Hematopoietic multipotent progenitor cell (in vitro differentiated cells): ENCODE results near the gene GPHN. TPM values are rescaled to one million over a fixed set of nuclear protein-coding genes. Genes with fewer than 3 reads are reported as not detected.
A peak's percentile ranks its signal among the peaks of the same experiment; 100 is the strongest.
"Not testable (repeated sequence)": the region's sequence is repeated elsewhere in the genome, so short reads cannot be mapped to it uniquely, and the experiment has no call there.

Source experiments
- DNase-seq, 3 donors: peaks; one replicate each; pipeline ENCODE4 v3.0.0-alpha.2; 2011 to 2015; ENCODE audit warnings: low read depth in 2 of 3, low spot score in 2 of 3
- total RNA-seq: library from RNA; depleted of rRNA; stranded (reverse); fragments of >200 nt; gene quantifications from one replicate; pipeline ENCODE4 v1.2.3, GENCODE V29; 2012

The GPHN gene
- total RNA-seq, 1 donor, result 8.6 TPM

DNA sequence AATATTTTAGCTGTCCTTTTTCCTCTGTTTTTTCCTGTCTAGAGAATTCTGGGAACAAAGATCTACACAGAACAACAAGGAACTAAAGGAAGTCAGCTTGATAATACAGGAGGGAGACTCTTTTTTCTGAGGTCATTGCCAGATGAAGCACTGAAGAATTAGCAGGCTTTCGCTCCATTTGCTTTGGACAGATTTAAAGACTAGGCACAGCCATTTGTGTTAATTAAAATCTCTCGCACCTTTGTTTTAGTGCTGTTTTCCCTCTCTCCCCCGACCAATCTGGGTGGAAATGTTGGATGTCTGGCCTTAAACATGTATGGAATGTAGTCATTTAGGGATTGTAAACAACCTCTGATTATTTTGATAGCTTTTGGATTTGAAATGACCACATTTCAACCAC is 9.6 kb upstream of the GPHN start:
- no peak for DNase-seq

DNA sequence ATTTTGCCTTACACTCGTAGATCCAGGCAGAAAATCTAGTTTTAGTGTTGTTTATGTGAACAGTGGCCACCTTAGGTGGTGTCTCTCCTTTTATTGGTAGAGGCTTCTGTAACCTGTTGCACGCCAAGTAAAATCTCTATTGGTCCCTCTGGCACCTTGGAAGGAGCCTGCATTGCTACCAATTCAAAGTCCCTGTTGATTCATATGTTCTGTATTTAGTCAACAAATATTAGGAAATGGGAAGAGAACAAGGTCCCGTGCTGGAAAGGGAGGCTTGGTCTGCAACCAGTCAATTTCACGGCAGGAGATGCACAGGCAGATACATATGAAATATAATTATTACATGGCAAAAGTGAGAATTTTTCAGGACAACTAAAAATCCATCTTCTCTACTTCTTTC is 6.4 kb upstream of the GPHN start:
- DNase-seq, result no peak

DNA sequence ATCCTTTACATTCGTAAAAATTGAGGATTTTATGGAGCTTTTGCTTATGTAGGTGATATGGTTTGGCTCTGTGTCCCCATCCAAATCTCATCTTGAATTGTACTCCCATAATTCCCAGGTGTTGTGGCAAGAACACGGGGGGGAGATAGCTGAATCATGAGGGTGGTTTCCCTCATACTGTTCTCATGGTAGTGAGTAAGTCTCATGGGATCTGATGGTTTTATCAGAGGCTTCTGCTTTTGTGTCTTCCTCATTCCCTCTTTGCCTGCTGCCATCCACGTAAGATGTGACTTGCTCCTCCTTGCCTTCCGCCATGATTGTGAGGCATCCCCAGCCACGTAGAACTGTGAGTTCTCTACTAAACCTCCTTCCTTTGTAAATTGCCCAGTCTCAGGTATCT is 5.1 kb upstream of the GPHN start:
- DNase-seq, result not testable (repeated sequence)

DNA sequence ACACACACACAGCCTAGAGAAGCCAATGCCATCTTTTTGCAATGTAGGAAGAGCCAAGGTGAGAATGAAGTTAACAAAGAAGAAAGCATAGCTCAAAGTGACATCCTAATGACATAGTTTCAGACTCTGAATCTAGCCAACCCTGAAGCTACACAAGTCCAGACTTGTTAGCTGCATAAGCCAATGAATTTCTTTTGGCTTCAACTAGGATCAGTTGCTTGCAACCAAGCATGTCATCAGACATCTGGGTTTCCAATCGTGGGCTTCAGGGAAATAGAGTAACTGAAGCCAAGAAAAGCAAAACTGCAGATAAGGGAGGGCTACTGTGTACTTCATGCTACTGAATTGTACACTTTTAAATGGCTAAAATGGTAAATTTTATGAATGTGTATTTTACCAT is 4.4 kb upstream of the GPHN start:
- DNase-seq, result no peak

DNA sequence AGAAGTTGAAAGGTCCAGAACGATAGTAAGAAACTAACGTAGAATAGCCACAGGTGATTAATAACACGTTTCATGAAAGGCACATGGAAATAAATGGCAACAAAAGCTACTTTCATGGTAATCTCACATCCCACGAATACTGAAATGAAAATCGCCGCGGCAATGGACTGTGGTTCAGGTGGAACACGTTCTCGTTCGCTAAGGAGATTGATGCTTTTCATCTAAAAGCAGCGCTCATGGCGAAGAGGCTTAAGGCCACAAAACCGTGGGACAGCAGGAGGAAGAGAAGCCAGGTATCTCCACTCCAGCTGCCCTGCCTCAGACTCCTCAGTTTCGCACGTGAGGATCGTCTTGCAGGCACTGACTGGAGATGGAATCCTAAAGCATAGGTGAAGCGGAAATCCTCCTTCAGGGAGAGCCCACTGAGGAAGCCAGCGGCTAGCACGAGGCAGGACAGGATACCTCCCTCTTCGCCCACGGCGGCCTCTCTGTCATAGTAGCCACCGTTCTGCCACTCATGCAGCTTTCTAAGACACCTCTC is 696 bp upstream of the GPHN start:
- no peak for DNase-seq

DNA sequence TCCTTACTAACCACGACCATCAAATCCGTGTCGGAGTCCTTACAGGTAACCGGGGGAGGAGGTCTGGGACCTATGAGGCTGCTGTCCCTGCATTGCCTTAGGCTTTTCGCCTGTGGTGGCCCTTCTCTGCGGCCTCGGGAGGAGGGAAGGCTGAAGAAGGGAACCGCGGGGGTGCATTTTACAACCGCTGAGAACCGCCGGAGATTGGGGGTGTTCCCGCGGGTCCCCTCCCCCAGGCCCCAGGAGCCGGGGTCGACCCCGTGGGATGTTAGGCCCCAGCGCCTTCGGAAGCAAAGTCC is 549 bp downstream of the GPHN start:
- peak in 1 of 3 donors; percentile 25 for DNase-seq

DNA sequence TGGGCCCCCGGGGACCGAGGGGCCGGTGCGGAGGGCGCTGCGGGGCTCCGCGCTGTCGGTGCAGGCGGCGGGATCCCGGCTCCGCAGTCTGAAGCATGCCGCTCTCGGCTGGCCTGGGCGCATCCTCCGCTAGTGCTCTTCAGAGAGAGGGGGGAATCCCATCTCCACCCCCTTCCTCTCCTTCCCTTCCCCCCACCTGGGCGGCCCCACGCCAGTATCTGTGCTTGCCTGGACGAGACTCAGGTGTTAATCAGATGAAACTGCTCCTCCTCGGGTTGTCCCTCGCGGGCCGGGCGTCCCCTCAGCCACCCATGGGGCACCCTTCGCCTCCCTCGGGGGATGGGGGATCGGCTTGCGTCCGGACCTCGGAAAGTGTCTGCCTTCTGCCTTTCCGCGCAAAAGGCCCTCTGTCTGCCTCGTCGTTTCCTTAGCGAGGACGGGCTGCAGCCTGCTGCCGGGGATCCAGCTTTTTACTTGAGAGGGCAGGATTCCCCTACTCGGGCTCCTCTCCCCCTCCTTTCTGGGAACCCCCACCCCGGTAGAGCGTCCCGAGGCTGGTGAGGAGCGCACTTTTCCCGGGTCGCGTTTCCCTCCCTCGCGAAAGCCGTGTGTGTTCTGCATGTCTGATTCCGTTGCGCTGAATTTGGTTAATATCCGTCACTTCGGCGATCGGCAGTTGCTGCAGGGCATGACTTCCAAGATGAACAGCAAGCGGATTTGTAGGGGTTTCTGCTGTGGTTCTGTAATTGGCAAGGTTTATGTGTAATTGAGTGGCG is 1.1 kb downstream of the GPHN start:
- DNase-seq, result peak in 2 of 3 donors; percentile 19 to 36

DNA sequence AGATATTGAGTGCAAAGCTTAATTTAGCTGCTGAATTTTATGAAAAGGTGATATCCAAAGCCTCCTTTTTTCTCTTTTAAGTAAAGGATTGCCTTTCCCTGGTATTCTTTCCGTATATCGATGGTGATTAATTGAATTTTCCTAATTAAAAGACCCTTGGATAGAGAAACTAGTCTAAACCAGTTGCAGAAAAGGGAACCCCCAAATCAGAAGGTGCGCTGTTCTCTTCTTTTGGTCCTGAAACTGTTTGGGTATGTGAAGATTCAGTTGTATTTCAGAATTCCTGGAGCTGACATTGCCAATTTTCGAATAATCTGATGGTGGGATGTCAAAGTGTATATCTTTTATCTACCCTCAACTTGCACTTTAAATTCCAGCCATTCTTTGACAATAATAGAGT is 1.9 kb downstream of the GPHN start:
- DNase-seq, result peak in 1 of 3 donors; percentile 47

DNA sequence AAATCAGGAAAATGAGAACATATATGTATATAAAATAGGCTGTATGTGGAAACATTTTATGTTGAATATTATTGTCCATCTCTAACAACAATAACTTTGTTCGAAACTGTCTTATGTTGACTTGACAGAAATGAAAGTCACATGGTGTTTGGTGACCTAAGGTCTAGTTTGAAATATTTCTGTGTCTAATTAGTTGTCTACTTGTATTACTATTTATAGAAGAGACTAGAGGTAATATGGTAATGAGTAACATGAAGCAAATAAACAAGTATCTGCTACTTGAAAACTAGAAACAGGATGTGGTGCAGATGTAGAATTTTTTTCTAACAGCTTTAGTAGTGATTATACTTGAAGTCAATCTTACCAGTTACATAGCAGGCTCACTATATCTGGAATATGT is 3.9 kb downstream of the GPHN start:
- no peak for DNase-seq

DNA sequence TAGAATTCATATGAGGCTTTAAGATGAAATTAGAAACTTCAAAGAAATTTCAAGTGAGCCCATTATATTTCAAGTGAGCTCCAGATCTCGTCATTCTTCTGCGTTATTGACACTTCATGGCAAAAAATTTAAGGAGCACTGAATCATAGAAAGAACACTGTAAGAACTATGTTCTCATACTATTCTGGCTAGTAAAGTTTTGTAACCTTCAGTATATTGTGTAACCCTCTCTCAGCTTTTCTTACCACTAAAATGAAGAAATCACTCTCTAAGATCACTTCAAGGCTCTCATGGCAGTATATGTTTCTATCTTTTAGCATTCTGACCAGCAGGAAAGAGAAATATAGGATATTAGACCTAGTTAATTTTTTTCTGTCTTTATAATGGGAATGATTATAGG is 6.3 kb downstream of the GPHN start:
- no peak for DNase-seq

DNA sequence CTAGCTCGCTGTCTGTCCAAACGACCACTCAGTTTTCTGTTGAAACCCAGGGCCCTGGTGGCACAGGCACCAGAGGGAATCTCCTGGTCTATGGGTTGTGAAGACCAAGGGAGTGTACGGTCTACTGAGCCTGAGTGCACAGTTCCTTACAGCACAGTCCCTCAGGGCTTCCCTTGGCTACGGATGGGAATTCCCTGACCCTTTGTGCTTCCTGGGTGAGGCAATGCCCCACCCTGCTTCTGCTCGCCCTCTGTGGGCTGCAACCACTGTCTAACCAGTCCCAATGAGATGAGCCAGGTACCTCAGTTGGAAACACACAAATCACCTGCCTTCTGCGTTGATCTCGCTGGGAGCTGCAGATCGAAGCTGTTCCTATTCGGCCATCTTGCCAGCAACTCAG is 22.6 kb downstream of the GPHN start:
- DNase-seq, result no peak

DNA sequence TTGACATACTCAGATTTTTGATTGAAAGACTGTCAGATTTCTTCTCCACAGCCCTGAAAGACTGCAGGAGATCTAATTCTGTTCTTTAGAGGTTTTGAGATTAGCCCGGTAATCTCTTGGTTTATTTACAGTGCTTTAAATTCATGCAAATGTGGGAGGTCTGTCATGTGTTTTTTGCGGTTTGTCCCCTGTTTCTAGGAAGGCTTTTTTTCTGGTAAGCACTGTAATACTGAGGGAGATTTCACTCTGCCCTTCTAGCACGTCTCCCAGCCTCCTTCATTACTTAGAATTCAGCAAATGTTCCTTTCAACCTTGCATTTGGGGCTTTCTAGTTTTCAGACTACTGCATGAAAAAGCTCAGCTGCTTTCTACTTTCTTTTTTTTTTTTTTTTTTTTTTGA is 31.1 kb downstream of the GPHN start:
- DNase-seq, result no peak

DNA sequence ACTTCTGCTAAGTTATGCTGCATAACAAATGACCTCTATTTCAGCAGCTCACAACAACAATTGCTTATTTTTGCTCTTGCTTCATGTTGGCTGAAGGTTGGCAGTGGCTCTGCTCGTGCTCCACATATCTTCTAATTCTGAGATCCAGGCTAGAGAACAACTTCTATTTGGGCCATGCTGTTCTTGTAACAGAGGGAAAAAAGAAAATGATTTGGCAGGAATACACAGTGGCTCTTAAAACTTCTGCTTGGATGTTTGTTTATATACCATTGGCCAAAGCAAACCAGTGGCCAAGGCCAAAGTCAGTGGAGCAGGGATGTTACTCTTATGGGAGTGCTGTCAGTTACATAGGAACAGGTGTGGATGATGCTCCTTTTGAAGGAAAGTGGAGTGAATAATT is 32.1 kb downstream of the GPHN start:
- no peak for DNase-seq

DNA sequence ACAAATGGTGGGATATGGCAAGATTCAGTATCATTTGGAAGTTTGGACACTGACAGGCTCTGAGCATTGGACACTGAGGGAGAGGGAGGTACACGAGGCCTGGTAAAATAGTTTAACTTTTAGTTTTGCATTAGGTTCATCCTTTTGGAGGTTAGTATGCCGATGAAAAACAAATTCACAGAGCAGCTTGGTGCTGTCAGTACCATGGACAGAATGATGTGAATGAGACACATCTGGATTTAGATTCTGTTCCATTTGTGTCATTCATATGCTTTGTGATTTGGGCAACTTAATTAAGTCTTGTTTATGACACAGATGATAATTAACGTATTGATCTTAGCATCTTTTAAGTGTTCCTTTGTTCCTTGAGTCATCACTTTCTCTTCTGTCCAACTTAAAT is 33.7 kb downstream of the GPHN start:
- no peak for DNase-seq

DNA sequence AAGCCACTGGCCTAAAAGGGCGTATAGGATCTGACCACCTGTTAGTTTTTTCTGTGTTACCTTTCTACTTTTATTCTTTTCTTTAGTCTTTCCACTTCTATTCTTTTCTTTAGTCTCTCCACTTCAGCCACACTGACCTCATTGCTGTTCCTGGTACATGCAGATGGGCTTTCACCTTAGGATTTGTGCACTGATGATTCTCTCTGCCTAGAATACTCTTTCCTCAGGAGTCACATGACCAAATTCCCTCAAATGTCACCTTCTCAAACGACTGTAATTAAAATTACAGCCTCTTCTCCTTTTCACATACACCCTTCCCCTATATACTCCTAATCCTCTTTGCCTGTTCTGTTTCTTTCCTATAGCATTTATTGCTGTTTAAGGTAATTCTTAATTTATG is 36.0 kb downstream of the GPHN start:
- DNase-seq, result no peak

DNA sequence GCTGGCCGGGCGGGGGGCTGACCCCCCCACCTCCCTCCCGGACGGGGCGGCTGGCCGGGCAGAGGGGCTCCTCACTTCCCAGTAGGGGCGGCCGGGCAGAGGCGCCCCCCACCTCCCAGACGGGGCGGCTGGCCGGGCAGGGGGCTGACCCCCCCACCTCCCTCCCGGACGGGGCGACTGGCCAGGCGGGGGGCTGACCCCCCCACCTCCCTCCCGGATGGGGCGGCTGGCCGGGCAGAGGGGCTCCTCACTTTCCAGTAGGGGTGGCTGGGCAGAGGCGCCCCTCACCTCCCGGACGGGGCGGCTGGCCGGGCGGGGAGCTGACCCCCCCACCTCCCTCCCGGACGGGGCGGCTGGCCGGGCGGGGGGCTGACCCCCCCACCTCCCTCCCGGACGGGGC is 37.2 kb downstream of the GPHN start:
- not testable (repeated sequence) for DNase-seq

DNA sequence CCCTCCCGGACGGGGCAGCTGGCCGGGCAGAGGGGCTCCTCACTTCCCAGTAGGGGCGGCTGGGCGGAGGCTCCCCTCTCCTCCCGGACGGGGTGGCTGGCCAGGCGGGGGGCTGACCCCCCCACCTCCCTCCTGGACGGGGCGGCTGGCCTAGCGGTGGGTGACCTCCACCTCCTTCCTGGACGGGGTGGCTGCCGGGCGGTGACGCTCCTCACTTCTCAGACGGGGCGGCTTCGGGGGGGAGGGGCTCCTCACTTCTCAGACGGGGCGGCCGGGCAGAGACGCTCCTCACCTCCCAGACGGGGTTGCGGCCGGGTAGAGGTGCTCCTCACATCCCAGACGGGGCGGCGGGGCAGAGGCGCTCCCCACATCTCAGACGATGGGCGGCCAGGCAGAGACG is 37.8 kb downstream of the GPHN start:
- not testable (repeated sequence) for DNase-seq

DNA sequence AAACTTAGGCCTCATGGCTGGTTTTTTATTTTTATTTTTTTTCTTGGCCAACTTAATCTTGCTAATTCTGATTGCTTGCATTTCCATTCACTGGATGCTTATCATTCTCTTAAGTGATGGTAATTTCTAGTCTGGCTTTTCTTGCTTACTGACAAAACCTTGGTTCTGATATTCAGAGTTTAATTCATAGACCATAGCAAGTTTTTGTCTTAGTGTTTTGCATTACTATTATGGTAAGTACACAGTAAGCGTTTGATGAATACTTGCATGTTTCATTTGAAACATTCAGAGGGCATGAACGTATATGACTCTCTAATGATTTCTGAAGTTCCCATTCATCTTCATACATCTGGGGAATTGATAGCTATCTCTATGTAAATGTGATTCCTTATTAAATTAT is 55.8 kb downstream of the GPHN start:
- DNase-seq, result no peak

DNA sequence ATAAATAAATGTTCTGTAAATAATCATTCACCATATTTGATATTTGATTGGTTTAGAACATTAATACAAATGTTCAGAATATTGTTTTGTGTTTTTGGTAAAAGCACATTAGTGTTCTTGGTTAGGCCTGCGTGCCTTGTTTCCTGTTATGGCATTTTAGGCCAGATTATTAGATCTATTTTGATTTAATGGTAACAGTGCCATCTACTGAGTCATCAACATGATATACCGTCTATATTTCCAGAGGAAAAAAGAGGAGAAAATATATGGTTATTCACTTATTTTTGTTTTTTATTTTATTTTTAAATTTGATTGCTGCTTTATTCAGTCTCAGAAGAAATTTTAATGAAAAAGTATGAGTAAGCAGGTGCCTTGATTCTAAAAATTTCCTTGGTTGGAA is 60.3 kb downstream of the GPHN start:
- DNase-seq, result peak in 1 of 3 donors; percentile 4

DNA sequence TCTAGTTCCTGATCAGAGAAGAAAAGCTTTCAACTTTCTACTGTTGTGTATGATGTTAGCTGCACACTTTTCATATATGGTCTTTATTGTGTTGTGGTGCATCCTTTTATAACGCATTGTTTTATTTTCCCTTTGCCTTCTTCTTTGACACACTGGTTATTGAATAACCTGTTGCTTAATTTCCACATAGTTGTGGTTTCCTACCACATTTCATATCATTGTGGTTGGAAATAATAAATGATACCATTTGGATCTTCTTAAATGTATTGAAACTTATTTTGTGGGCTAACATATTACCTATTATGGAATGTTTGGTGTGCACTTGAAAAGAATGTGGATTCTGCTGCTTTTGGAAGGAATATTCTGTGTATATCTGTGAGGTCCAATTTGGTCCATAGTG is 64.9 kb downstream of the GPHN start:
- no peak for DNase-seq

DNA sequence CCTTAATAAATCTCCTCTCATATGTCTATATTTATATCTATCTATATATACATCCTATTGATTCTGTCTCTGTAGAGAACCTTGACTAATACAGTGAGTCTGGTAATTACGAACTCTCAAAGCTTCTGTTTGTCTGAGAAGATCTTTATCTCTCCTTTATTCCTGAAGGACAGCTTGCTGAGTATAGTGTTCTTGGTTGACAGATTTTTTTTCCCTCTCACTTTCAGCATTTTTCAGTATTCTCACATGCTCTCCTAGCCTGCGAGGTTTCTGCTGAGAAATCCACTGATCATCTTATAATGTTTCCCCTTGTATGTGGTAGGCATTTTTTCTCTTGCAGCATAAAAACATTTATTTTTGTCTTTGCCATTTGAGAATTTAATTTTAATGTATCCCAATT is 67.1 kb downstream of the GPHN start:
- DNase-seq, result peak in 1 of 3 donors; percentile 2

DNA sequence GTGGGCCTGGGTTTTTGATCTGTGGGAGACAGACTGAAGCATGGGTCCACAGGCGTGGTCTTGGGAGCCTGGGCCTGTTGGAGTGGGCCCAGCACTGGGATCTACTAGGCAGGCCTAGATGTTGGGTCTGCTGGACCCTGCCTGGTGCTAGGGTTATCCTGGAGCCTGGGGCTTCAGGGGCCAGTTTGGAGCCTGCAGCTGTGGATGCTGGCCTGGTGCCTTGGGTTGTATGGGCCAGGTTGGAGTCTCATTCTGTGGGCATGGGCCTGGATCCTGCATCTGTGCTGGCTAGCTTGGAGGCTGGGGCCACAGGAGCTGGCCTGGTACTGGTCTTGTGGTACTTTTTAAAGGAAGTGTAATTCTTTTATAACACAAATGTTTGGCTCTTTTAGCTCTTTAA is 68.0 kb downstream of the GPHN start:
- DNase-seq, result no peak

DNA sequence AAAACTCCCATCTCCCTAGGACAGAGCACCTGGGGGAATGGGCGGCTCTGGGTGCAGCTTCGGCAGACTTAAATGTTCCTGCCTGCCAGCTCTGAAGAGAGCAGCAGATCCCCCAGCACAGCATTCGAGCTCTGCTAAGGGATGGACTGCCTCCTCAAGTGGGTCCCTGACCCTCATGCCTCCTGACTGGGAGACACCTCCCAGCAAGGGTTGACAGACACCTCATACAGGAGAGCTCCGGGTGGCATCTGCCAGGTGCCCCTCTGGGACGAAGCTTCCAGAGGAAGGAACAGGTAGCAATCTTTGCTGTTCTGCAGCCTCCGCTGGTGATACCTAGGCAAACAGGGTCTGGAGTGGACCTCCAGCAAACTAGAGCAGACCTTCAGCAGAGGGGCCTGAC is 79.8 kb downstream of the GPHN start:
- not testable (repeated sequence) for DNase-seq
